AG10803 (cell line): ENCODE data around the gene DTX1.
"Not testable (repeated sequence)": the region's sequence is repeated elsewhere in the genome, so short reads cannot be mapped to it uniquely, and the experiment has no call there.

Source experiments
- DNase-seq: peaks from one replicate; pipeline ENCODE4 v3.0.0; 2010; ENCODE audit warnings: low read depth
- H3K4me3 ChIP-seq: 2 replicates; pipeline ENCODE4 v1.5.1; 2011; ENCODE audit warnings: mild to moderate bottlenecking, low read length, control low read depth
- TF ChIP-seq, protein P1 (sequence below): conservative IDR thresholded peaks from 2 replicates; pipeline ENCODE4 v1.5.1; 2011; ENCODE audit warnings: mild to moderate bottlenecking, low read length, control low read depth, inconsistent platforms

DTX1 gene

DNA sequence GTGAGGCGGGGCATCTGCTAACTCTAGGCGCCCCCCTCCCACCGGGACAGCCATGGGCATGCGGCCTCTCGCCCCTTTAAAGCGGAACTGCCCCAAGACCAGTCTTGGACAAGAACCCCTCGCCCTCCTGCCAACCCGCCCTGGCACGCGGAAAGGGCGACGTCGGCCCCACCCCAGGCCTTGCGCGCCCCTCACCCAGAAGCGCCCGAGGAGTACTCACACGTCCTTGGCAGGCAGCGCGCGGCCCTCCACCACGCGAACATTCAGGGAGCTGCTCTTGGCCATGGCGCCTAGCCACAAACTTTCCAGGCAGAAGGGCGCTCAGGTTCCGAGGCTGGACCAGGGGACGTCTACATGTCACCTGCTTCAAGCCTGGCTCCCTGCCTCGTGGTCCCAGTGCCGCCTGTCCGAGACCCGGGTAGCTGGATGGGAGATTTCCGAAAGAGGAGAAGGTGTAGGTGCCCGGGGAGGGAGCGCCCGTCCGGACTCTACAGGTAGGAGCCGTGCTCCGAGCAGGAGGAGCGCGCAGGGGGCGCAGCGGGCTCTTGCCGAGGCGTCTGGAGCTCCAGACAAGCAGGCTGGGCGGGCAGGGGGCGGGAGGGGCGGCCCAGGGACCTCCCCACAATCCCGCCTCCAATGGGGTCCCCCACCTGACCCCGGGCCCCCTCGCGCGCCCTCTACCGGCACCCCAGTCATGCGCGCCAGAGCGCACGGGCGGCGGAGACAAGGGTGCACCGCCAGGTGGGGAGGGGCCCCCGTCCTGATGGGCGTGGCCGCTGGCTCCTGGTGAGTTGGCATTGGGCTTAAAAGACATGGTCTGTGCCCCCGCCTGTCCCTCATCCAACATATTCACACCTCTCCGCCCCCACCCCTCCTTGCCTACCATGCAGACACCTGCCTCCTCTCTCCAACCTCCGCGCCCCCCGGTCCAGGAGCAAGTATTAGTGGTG, 78.9 kb downstream of the DTX1 start, which contains the start of gene RASAL1:
Gene RASAL1, minus strand, starts transcription at position 584 of the 950 bp plus-strand sequence. Its CDS starts 299 bp downstream, at position 285.
- TF ChIP-seq, protein P1, sequence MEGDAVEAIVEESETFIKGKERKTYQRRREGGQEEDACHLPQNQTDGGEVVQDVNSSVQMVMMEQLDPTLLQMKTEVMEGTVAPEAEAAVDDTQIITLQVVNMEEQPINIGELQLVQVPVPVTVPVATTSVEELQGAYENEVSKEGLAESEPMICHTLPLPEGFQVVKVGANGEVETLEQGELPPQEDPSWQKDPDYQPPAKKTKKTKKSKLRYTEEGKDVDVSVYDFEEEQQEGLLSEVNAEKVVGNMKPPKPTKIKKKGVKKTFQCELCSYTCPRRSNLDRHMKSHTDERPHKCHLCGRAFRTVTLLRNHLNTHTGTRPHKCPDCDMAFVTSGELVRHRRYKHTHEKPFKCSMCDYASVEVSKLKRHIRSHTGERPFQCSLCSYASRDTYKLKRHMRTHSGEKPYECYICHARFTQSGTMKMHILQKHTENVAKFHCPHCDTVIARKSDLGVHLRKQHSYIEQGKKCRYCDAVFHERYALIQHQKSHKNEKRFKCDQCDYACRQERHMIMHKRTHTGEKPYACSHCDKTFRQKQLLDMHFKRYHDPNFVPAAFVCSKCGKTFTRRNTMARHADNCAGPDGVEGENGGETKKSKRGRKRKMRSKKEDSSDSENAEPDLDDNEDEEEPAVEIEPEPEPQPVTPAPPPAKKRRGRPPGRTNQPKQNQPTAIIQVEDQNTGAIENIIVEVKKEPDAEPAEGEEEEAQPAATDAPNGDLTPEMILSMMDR = no peak
- DNase-seq = no peak
- H3K4me3 ChIP-seq = no peak within 1 kb of the TSS

DNA sequence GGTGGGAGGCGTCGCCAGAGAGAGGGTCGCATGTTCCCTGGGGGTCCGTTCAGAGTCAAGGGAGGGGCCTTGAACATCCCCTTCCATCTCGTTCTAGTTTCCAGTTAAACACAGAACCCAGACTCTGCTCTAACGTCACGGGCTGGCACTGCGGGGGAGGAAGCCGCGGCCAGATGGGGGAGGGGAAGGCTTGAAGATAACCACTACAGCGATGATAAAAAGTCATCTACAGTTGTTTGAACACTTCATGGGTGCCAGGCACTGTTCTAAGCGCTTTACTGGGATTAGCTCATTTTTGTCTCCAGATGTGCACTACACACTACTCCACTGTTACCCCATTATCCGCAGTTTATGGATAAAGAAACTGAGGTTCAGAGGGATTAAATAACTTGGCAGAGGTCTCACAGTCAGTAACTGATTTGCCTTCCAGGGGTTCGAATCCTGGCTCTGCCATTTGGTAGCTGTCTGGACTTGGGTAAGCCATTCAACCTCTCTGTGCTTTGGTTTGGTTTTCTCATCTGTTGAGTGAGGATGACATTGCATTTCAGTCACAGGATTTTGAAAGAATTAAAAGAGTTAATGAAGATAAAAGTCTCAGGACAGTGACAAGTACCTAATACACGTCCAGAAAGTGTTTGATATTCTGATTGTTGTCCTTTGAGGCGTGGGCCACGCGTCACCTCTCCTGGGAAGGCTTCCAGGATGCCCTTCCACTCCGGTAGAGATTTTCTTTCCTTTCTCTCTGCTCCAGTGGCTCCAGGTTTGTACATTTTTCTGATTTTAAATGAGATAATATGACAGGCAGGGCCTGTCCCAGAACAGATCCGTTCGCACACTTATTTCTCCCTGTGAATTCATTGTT, 79.8 kb downstream of the DTX1 start:
- no peak overlapping the region for H3K4me3 ChIP-seq
- DNase-seq = no peak
- TF ChIP-seq, protein P1 = no peak

DNA sequence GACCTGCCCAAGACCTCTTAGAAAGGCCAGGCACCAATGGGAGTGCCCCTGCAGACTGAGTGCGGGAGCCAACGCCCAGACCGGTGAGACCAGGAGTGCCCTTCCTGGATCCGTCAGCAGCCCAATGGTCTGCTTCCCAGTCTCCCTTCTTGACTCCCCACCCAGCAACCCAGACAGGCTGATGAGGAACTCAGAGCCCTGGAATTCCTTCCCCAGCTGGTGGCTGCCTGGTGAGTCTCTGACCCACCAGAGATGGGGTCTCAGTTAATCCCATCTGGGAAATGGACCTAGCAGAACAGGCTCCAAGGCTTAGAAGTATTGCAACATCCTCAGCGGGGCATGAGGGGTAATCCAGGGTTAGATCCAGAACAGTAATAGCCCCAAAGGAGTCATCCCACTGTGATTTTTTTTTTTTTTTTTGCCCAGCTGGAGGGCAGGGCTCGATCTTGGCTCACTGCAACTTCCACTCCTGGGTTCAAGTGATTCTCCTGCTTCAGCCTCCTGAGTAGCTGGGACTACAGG, 80.5 kb downstream of the DTX1 start:
- TF ChIP-seq, protein P1 = no peak
- no peak overlapping the region for H3K4me3 ChIP-seq
- no peak for DNase-seq

DNA sequence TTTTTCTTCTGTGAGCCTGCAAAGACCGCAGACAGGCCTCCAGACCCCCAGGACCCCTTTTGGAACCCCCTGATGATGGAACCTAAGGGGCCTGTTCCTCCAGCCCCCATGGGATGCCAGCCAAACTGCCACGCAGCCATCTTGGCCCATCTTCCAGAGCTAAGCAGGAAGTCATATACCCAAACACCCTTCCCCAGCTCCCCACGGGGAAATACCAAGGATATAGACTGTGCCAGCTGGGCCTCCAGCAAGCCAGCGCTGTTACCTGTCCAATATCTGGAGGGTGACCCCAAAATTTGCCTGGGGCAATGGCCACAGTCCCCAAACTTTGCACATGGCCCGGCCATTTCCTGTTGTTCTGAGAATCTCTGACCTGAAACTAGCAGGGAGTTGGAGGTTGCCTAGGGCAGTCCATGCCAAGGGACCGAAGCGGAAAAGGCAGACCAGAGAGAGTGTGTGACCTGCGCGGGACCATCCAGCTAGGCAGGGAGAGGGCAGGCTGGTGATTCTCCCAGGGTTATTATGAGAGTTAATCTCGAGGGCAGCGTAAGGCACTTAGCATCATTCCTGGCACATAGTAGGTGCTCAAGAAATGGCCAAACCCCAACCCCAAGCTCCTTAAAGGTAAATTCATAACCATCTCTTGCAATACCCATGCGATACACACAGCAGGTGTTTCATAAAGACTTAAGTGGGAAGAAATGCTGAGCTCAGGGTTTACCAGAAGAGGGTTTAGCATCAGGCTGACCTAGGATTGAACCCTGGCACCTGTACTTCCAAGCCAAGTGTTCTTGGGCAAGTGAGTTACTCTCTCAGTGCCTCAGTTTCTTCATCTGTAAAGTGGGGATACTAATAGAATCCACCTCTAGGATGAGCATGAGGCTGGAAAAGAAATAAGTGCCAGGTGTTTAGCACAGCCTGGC, 81.6 kb downstream of the DTX1 start:
- no peak for DNase-seq
- no peak overlapping the region for H3K4me3 ChIP-seq
- TF ChIP-seq, protein P1 = no peak

DNA sequence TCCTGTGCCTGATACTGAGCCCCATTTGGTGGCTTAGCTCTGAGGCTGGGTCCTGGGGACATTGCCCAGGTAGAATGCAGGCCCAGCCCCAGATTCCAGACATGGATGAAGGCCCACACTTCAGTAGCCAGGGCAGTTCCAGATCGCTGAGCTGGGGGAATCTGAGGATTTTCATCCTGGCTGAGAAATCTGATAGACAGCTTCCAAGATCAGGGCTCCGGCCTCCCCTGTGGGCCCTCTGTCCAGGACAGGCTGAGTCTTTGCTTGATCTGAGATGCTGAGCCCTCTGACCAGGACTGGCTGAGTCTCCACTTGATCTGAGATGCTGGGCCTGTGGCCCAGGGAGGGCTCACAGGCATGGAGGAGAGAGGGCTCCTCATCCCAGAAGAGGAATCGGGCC, 82.3 kb downstream of the DTX1 start:
- H3K4me3 ChIP-seq = no peak overlapping the region
- TF ChIP-seq, protein P1 = no peak
- no peak for DNase-seq

DNA sequence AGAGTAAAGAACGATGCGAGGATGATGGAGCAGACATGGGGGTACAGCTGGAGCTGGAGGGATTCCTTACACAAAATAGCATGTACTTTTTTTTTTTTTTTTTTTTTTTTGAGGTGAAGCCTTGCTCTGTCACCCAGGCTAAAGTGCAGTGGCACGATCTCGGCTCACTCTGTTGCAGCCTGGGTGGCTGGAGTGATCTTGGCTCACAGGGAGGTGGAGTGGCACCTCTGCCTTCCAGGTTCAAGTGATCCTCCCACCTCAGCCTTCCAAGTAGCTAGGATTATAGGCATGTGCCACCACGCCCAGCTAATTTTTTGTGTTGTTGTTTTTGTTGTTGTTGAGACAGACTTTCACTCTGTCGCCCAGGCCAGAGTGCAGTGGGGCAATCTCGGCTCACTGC, 84.2 kb downstream of the DTX1 start:
- H3K4me3 ChIP-seq = no peak overlapping the region
- TF ChIP-seq, protein P1 = no peak
- no peak for DNase-seq

DNA sequence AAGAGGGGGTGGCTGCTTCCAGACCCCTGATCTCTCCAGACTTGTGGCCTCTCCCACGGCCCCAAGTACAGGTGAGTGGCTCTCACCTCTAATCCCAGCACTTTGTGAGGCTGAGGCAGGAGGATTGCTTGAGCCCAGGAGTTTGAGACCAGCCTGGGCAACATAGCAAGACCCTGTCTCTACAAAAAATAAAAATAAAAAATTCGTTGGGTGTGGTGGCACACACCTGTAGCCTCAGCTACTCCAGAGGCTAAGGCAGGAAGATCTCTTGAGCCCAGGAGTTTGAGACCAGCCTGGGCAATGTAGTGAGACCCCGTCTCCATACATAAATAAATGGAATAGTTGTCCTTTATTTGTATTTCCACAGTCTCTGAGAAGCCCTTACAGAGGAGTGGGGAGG, 85.2 kb downstream of the DTX1 start:
- H3K4me3 ChIP-seq = not testable (repeated sequence)

More for the DNA sequence above, 85.2 kb downstream of the DTX1 start:
- DNase-seq = not testable (repeated sequence)
